Endometrial microvascular endothelial cells (primary cell): Measurements from ENCODE around the gene TFAP2A. TPM values are rescaled to one million over a fixed set of nuclear protein-coding genes. Genes with fewer than 3 reads are reported as not detected.

Source experiments
- in situ Hi-C: cut with HindIII; loops from 2 replicates; pipeline ENCODE4 v1.10.0; 2017; ENCODE audit warnings: low sequenced_read_pairs, low pct_unique_long_range_greater_than_20kb; ENCODE audit errors: inconsistent ontology term
- total RNA-seq: library from RNA; depleted of rRNA; stranded (reverse); fragments of >200 nt; gene quantifications from one replicate; pipeline ENCODE4 v1.2.3, GENCODE V29; 2015; ENCODE audit errors: inconsistent ontology term

Gene TFAP2A
- not detected for total RNA-seq

GRCh38 chr6:10414756-10415616 lies at the start of gene TFAP2A:
Gene TFAP2A (minus strand): TSS chr6:10415074. CDS start chr6:10414991, 83 bp downstream.
- in situ Hi-C loops: no loop called here

- in situ Hi-C loops: no loop called here
These were observed 48.9 kb upstream of the TFAP2A start for GRCh38 chr6:10463491-10464481.

GRCh38 chr6:10463040-10463439 lies 48.2 kb upstream of the TFAP2A start:
- in situ Hi-C loops: no loop called here

GRCh38 chr6:10461850-10462249 lies 47.0 kb upstream of the TFAP2A start:
- in situ Hi-C loops: no loop called here

- in situ Hi-C loops: no loop called here
These were observed 45.2 kb upstream of the TFAP2A start for GRCh38 chr6:10460096-10460495.

- in situ Hi-C loops: no loop called here
These were observed 43.4 kb upstream of the TFAP2A start for GRCh38 chr6:10458287-10458686.

- in situ Hi-C loops: no loop called here
These were observed 38.7 kb upstream of the TFAP2A start for GRCh38 chr6:10453596-10453995.

- in situ Hi-C loops: no loop called here
These were observed 37.1 kb upstream of the TFAP2A start for GRCh38 chr6:10451828-10452509.

- in situ Hi-C loops: no loop called here
These were observed 36.5 kb upstream of the TFAP2A start for GRCh38 chr6:10451394-10451793.

- in situ Hi-C loops: no loop called here
These were observed 34.9 kb upstream of the TFAP2A start for GRCh38 chr6:10449751-10450150.

- in situ Hi-C loops: no loop called here
These were observed 33.2 kb upstream of the TFAP2A start for GRCh38 chr6:10448096-10448495.

- in situ Hi-C loops: no loop called here
These were observed 31.7 kb upstream of the TFAP2A start for GRCh38 chr6:10446548-10446947.

GRCh38 chr6:10441655-10442009 lies 26.8 kb upstream of the TFAP2A start:
- in situ Hi-C loops: no loop called here

- in situ Hi-C loops: no loop called here
These were observed 26.3 kb upstream of the TFAP2A start for GRCh38 chr6:10441004-10441654.

GRCh38 chr6:10437891-10438290 lies 23.0 kb upstream of the TFAP2A start:
- in situ Hi-C loops: no loop called here

- in situ Hi-C loops: no loop called here
These were observed 19.4 kb upstream of the TFAP2A start for GRCh38 chr6:10434235-10434634.

- in situ Hi-C loops: no loop called here
These were observed 18.4 kb upstream of the TFAP2A start for GRCh38 chr6:10433322-10433721.

GRCh38 chr6:10431423-10432164 lies 16.7 kb upstream of the TFAP2A start:
- in situ Hi-C loops: no loop called here
